DMS79 treated with DMSO at 0.1 percent for 48 hours (cell line): ENCODE measurements around the gene TXNRD2.
"Not testable (repeated sequence)": the region's sequence is repeated elsewhere in the genome, so short reads cannot be mapped to it uniquely, and the experiment has no call there.

Source experiments
- DNase-seq: peaks from one replicate; lab custom pipeline; 2025; lab: John Stamatoyannopoulos, UW

Gene TXNRD2

GRCh38 chr22:19948057-19948760 is 6.6 kb upstream of the TXNRD2 start:
- DNase-seq, result no peak

GRCh38 chr22:19943082-19944026 is 1.7 kb upstream of the TXNRD2 start:
- no peak for DNase-seq

GRCh38 chr22:19942157-19943081 is 801 bp upstream of the TXNRD2 start:
- no peak for DNase-seq

GRCh38 chr22:19940536-19941364 is 868 bp downstream of the TXNRD2 start:
- no peak for DNase-seq

GRCh38 chr22:19937616-19938473 is 3.8 kb downstream of the TXNRD2 start:
- DNase-seq, result no peak

GRCh38 chr22:19936513-19936912 is 5.1 kb downstream of the TXNRD2 start:
- no peak for DNase-seq

GRCh38 chr22:19935123-19935718 is 6.4 kb downstream of the TXNRD2 start:
- DNase-seq, result not testable (repeated sequence)

- DNase-seq, result peak; percentile 75
Measured at GRCh38 chr22:19933341-19934241, 8.0 kb downstream of the TXNRD2 start.

GRCh38 chr22:19932367-19933206 is 9.0 kb downstream of the TXNRD2 start:
- peak; percentile 77 for DNase-seq

- DNase-seq, result no peak
Measured at GRCh38 chr22:19931514-19931913, 10.1 kb downstream of the TXNRD2 start.

GRCh38 chr22:19930551-19931486 is 10.8 kb downstream of the TXNRD2 start:
- no peak for DNase-seq

GRCh38 chr22:19929586-19930550 is 11.8 kb downstream of the TXNRD2 start:
- DNase-seq, result no peak

GRCh38 chr22:19928207-19928606 is 13.4 kb downstream of the TXNRD2 start:
- no peak for DNase-seq

GRCh38 chr22:19927696-19928095 is 13.9 kb downstream of the TXNRD2 start:
- no peak for DNase-seq

GRCh38 chr22:19926028-19926427 is 15.6 kb downstream of the TXNRD2 start:
- DNase-seq, result not testable (repeated sequence)
